Measurements from ENCODE around the gene ALOX12. TPM values are rescaled to one million over a fixed set of nuclear protein-coding genes. Genes with fewer than 3 reads are reported as not detected.

ALOX12 gene
- polyA plus RNA-seq, 3 donors: 0.29 to 1.2 TPM; not detected in 1

DNA sequence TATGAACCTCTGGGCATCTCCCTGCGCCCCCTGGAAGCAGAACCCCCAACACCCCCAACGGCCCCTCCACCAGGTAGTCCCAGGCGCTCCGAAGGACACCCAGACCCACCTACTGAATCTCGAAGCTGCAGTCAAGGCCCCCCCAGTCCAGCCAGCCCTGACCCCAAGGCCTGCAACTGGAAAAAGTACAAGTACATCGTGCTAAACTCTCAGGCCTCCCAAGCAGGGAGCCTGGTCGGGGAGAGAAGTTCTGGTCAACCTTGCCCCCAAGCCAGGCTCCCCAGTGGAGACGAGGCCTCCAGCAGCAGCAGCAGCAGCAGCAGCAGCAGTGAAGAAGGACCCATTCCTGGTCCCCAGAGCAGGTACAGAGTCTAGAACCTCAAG lies 28.5 kb downstream of the ALOX12 start:
- H3K4me2 ChIP-seq (replicated peaks; ENCODE audit: extremely low read depth, low read length, poor library complexity, severe bottlenecking): no peak overlapping the region

DNA sequence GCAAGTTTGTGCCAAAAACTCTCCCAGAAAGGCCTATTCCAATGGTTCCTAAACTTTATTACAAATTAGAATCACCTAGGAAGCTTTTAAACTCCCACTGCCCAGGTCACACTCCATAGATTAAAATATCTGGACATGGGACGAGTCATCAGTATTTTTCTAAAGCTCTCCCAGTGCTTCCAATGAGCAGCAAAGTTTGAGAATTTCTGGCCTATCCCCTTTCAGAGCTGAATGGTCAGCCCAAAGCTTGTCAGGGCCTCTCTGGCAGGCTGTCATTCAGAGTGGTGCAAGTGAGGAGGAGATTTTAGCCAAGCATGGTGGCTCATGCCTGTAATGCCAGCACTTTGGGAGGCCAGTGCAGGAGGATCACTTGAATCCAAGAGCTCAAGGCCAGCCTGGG lies 29.4 kb downstream of the ALOX12 start:
- peaks cover 27 to 31% (median 29%) of the 10 kb centered on the region in 3 donors for H3K27me3 Mint-ChIP-seq (ENCODE audit: low read depth in 3 of 3)
- no peaks in the 10 kb centered on the region for H3K79me2 ChIP-seq (ENCODE audit: insufficient read depth, low read length)

More for the DNA sequence above, 28.5 kb downstream of the ALOX12 start:
- Histone ChIP-seq H3K4me3 (replicated peaks in 1 of 3; ENCODE audit: low read depth in 2 of 3, low read length in 3 of 3) (no peak overlapping the region), H3K4me1 (ENCODE audit: control insufficient read depth in 1 of 2, insufficient read depth in 2 of 2, low read length in 2 of 2) (peaks cover 24 to 29% of the 10 kb centered on the region in 2 donors), H4K20me1 (ENCODE audit: insufficient read depth, low read length) (no peaks in the 10 kb centered on the region), H3K36me3 (replicated peaks in 1 of 2; ENCODE audit: control insufficient read depth in 1 of 2, insufficient read depth in 2 of 2, low read length in 2 of 2) (no peaks in the 10 kb centered on the region), H3K9me3 (replicated peaks in 1 of 2; ENCODE audit: control insufficient read depth in 1 of 2, insufficient read depth in 1 of 2, low read length in 2 of 2) (peaks cover 0 to 3% of the 10 kb centered on the region in 2 donors), H2AFZ (ENCODE audit: insufficient read depth, low read depth, low read length, poor library complexity, severe bottlenecking) (no peak overlapping the region), H3K27me3 (ENCODE audit: control insufficient read depth in 2 of 2, insufficient read depth in 2 of 2, low read length in 2 of 2) (peaks cover 0 to 25% of the 10 kb centered on the region in 2 donors), H3K27ac (ENCODE audit: low read depth in 1 of 2, low read length in 2 of 2) (no peak overlapping the region), H3K79me2 (ENCODE audit: insufficient read depth, low read length) (no peaks in the 10 kb centered on the region), H3K9ac (ENCODE audit: insufficient read depth, low read length, poor library complexity, severe bottlenecking) (no peak overlapping the region)
- peaks cover 0 to 6% (median 0%) of the 10 kb centered on the region in 7 donors for H3K9me3 Mint-ChIP-seq
- peak overlapping the region in 4 of 7 donors; percentile 23 to 60 (median 44) for H3K27ac Mint-ChIP-seq
- no peak overlapping the region for H3K4me3 Mint-ChIP-seq
- intact Hi-C loops (cut with micrococcal nuclease): loop anchor here (5.0 kb wide), 1 partner anchor 112 kb away; no protein-coding TSS in a partner anchor
- H3K36me3 Mint-ChIP-seq: peaks cover 2% of the 10 kb centered on the region in 2 donors
- peaks cover 34% of the 10 kb centered on the region for H3K4me1 Mint-ChIP-seq
- TF ChIP-seq, protein P1, sequence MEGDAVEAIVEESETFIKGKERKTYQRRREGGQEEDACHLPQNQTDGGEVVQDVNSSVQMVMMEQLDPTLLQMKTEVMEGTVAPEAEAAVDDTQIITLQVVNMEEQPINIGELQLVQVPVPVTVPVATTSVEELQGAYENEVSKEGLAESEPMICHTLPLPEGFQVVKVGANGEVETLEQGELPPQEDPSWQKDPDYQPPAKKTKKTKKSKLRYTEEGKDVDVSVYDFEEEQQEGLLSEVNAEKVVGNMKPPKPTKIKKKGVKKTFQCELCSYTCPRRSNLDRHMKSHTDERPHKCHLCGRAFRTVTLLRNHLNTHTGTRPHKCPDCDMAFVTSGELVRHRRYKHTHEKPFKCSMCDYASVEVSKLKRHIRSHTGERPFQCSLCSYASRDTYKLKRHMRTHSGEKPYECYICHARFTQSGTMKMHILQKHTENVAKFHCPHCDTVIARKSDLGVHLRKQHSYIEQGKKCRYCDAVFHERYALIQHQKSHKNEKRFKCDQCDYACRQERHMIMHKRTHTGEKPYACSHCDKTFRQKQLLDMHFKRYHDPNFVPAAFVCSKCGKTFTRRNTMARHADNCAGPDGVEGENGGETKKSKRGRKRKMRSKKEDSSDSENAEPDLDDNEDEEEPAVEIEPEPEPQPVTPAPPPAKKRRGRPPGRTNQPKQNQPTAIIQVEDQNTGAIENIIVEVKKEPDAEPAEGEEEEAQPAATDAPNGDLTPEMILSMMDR (IDR thresholded peaks at IDR 0.05): no peak
- peaks cover 30 to 33% (median 33%) of the 10 kb centered on the region in 3 donors for H3K27me3 Mint-ChIP-seq (ENCODE audit: low read depth in 3 of 3)
- WGBS (ENCODE audit: insufficient coverage): 88% methylated on average over 6 of the region's 8 CpGs
- DNase-seq: no peak

More for the DNA sequence above, 29.4 kb downstream of the ALOX12 start:
- Histone ChIP-seq H3K4me2 (replicated peaks; ENCODE audit: extremely low read depth, low read length, poor library complexity, severe bottlenecking) (no peak overlapping the region), H3K27ac (ENCODE audit: low read depth in 1 of 2, low read length in 2 of 2) (no peak overlapping the region), H3K9me3 (replicated peaks in 1 of 2; ENCODE audit: control insufficient read depth in 1 of 2, insufficient read depth in 1 of 2, low read length in 2 of 2) (peaks cover 0 to 3% of the 10 kb centered on the region in 2 donors), H3K4me3 (replicated peaks in 1 of 3; ENCODE audit: low read depth in 2 of 3, low read length in 3 of 3) (no peak overlapping the region), H2AFZ (ENCODE audit: insufficient read depth, low read depth, low read length, poor library complexity, severe bottlenecking) (no peak overlapping the region), H3K9ac (ENCODE audit: insufficient read depth, low read length, poor library complexity, severe bottlenecking) (no peak overlapping the region), H3K36me3 (replicated peaks in 1 of 2; ENCODE audit: control insufficient read depth in 1 of 2, insufficient read depth in 2 of 2, low read length in 2 of 2) (no peaks in the 10 kb centered on the region), H3K4me1 (ENCODE audit: control insufficient read depth in 1 of 2, insufficient read depth in 2 of 2, low read length in 2 of 2) (peaks cover 28 to 38% of the 10 kb centered on the region in 2 donors), H4K20me1 (ENCODE audit: insufficient read depth, low read length) (no peaks in the 10 kb centered on the region), H3K27me3 (ENCODE audit: control insufficient read depth in 2 of 2, insufficient read depth in 2 of 2, low read length in 2 of 2) (peaks cover 0 to 21% of the 10 kb centered on the region in 2 donors)
- TF ChIP-seq, protein P1 (IDR thresholded peaks at IDR 0.05): no peak
- Mint-ChIP-seq H3K4me1 (peaks cover 37% of the 10 kb centered on the region), H3K4me3 (no peak overlapping the region), H3K36me3 (peaks cover 2% of the 10 kb centered on the region in 2 donors), H3K27ac (peak overlapping the region in 1 of 7 donors; percentile 61), H3K9me3 (peaks cover 0 to 6% (median 0%) of the 10 kb centered on the region in 7 donors)
- WGBS (ENCODE audit: insufficient coverage): 100% methylated on average over 1 of the region's 1 CpG
- intact Hi-C loops (cut with micrococcal nuclease): no loop called here
- DNase-seq: no peak
